Thyroid gland (tissue), 4 donors: Measurements from ENCODE around the gene ASIC1. TPM values are rescaled to one million over a fixed set of nuclear protein-coding genes. Genes with fewer than 3 reads are reported as not detected.

Source experiments
- DNase-seq, 2 donors: peaks; one replicate each; pipeline ENCODE4 v3.0.0-alpha.2; 2019
- H3K27ac ChIP-seq, 3 donors: fragments of 200-600 bp; sonication (generic); 1 replicate in 2 of 3; 2 replicates in 1 of 3; pipeline ENCODE4 v1.5.1; 2016 to 2019; ENCODE audit warnings: mild to moderate bottlenecking in 1 of 3, moderate library complexity in 1 of 3
- H3K27me3 ChIP-seq: fragments of 200-600 bp; sonication (generic); one replicate; pipeline ENCODE4 v1.5.1; 2019
- H3K36me3 ChIP-seq, 2 donors: fragments of 200-600 bp; sonication (generic); one replicate each; pipeline ENCODE4 v1.5.1; 2016 to 2019
- H3K4me1 ChIP-seq, 2 donors: fragments of 200-600 bp; sonication (generic); one replicate each; pipeline ENCODE4 v1.5.1; 2017 to 2019
- H3K4me3 ChIP-seq, 3 donors: fragments of 200-600 bp; sonication (generic); replicated peaks in 1 of 3; 1 replicate in 2 of 3; 2 replicates in 1 of 3; pipeline ENCODE4 v1.5.1; 2016; ENCODE audit warnings: mild to moderate bottlenecking in 1 of 3
- H3K9me3 ChIP-seq: fragments of 200-600 bp; sonication (generic); one replicate; pipeline ENCODE4 v1.5.1; 2017
- CTCF ChIP-seq, 6 experiments: fragments of 200-600 bp in 3 of 6; fragments of 450-650 bp in 3 of 6; sonication (generic) in 3 of 6; IDR thresholded peaks; one replicate each; pipeline ENCODE4 v1.5.1; 2016 to 2019; ENCODE audit warnings: antibody characterized with exemption in 6 of 6, mild to moderate bottlenecking in 2 of 6, inconsistent platforms in 1 of 6, moderate library complexity in 1 of 6
- POLR2A ChIP-seq, 2 donors: fragments of 450-650 bp; IDR thresholded peaks; one replicate each; pipeline ENCODE4 v1.6.1; 2017; ENCODE audit warnings: antibody characterized with exemption in 2 of 2, mild to moderate bottlenecking in 2 of 2, moderate library complexity in 1 of 2
- WGBS, 2 donors: methylation state at CpG; one replicate each; pipeline ENCODE4 v1.1.5; 2017; 5-methylcytosine and 5-hydroxymethylcytosine counted together
- intact Hi-C: fragments of 100-400 bp; cut with DNase I; formaldehyde crosslinking; loops from one replicate; pipeline ENCODE4 v1.15.1; 2023
- total RNA-seq, 4 donors: library from RNA; depleted of rRNA; stranded (reverse); fragments of >200 nt; gene quantifications; one replicate each; pipeline ENCODE4 v1.2.3, GENCODE V29; 2016

ASIC1 gene
- total RNA-seq, 4 donors from 2014 or later = 0.13 to 1.9 (median 0.43) TPM

GRCh38 chr12:50112456-50113218, 55.2 kb downstream of the ASIC1 start:
- H3K27ac ChIP-seq = peak overlapping the region; percentile 93 to 97 (median 93)
- TF ChIP-seq CTCF (IDR thresholded peaks at IDR 0.05) (no peak), POLR2A (IDR thresholded peaks at IDR 0.05) (no peak)
- H3K4me1 ChIP-seq = peaks cover 42 to 66% of the 10 kb centered on the region in 2 donors
- no peaks in the 10 kb centered on the region for H3K27me3 ChIP-seq
- peak overlapping the region; percentile 70 to 94 (median 92) for H3K4me3 ChIP-seq
- 22 to 25% methylated on average over 26 of the region's 26 CpGs for WGBS, 2 donors
- no peaks in the 10 kb centered on the region for H3K36me3 ChIP-seq
- no peaks in the 10 kb centered on the region for H3K9me3 ChIP-seq
- DNase-seq = peak; percentile 59 to 64
- intact Hi-C loops = no loop called here

GRCh38 chr12:50117057-50117622, 59.7 kb downstream of the ASIC1 start:
- intact Hi-C loops = no loop called here
- TF ChIP-seq POLR2A (IDR thresholded peaks at IDR 0.05) = no peak
- TF ChIP-seq CTCF (IDR thresholded peaks at IDR 0.05) = no peak
- H3K4me3 ChIP-seq = no peak overlapping the region
- DNase-seq = peak; percentile 87 to 91
- WGBS, 2 donors = 50 to 53% methylated on average over 6 of the region's 6 CpGs
- no peaks in the 10 kb centered on the region for H3K27me3 ChIP-seq
- H3K27ac ChIP-seq = peak overlapping the region; percentile 80 to 84 (median 81)
- H3K4me1 ChIP-seq = peaks cover 24 to 55% of the 10 kb centered on the region in 2 donors
- H3K9me3 ChIP-seq = no peaks in the 10 kb centered on the region
- H3K36me3 ChIP-seq = peaks cover 8 to 10% of the 10 kb centered on the region in 2 donors

- peak in 1 of 2 donors; percentile 26 for DNase-seq
- Histone ChIP-seq H3K27me3 (no peaks in the 10 kb centered on the region), H3K4me3 (no peak overlapping the region), H3K36me3 (peaks cover 8 to 17% of the 10 kb centered on the region in 2 donors), H3K27ac (no peak overlapping the region), H3K9me3 (no peaks in the 10 kb centered on the region), H3K4me1 (peaks cover 6 to 39% of the 10 kb centered on the region in 2 donors)
- TF ChIP-seq CTCF (IDR thresholded peaks at IDR 0.05) (no peak), POLR2A (IDR thresholded peaks at IDR 0.05) (no peak)
- WGBS, 2 donors = 100% methylated on average over 2 of the region's 2 CpGs
- intact Hi-C loops = no loop called here
Measured at GRCh38 chr12:50119387-50119786, 62.0 kb downstream of the ASIC1 start.

- WGBS, 2 donors = 86 to 93% methylated on average over 3 of the region's 3 CpGs
- Histone ChIP-seq H3K4me3 (no peak overlapping the region), H3K27ac (no peak overlapping the region), H3K27me3 (no peaks in the 10 kb centered on the region), H3K9me3 (no peaks in the 10 kb centered on the region), H3K36me3 (peaks cover 8 to 17% of the 10 kb centered on the region in 2 donors), H3K4me1 (peaks cover 4 to 35% of the 10 kb centered on the region in 2 donors)
- intact Hi-C loops = no loop called here
- no peak for TF ChIP-seq CTCF (IDR thresholded peaks at IDR 0.05)
- TF ChIP-seq POLR2A (IDR thresholded peaks at IDR 0.05) = no peak
- no peak for DNase-seq
Measured at GRCh38 chr12:50120521-50120920, 63.1 kb downstream of the ASIC1 start.

- Histone ChIP-seq H3K9me3 (no peaks in the 10 kb centered on the region), H3K27me3 (no peaks in the 10 kb centered on the region), H3K4me1 (peaks cover 4 to 31% of the 10 kb centered on the region in 2 donors), H3K36me3 (peaks cover 8 to 17% of the 10 kb centered on the region in 2 donors), H3K27ac (peak overlapping the region in 1 of 3 donors; percentile 38), H3K4me3 (no peak overlapping the region)
- DNase-seq = no peak
- intact Hi-C loops = no loop called here
- 95 to 100% methylated on average over 3 of the region's 3 CpGs for WGBS, 2 donors
- TF ChIP-seq CTCF (IDR thresholded peaks at IDR 0.05) (no peak), POLR2A (IDR thresholded peaks at IDR 0.05) (no peak)
Measured at GRCh38 chr12:50120953-50121352, 63.6 kb downstream of the ASIC1 start.
